Gastrocnemius medialis (tissue), 4 donors: ENCODE results near the gene BRI3. TPM values are rescaled to one million over a fixed set of nuclear protein-coding genes. Genes with fewer than 3 reads are reported as not detected.
A peak's percentile ranks its signal among the peaks of the same experiment; 100 is the strongest.

Experiments
- ATAC-seq, 2 donors: fragments of 150-250 bp; one replicate each; pipeline ENCODE4 v1.9.1; 2016
- DNase-seq, 2 donors: peaks; one replicate each; pipeline ENCODE4 v3.0.0-alpha.2; 2019
- H3K27ac ChIP-seq, 4 donors: fragments of 200-600 bp; sonication (generic); 1 replicate in 1 of 4; 2 replicates in 3 of 4; pipeline ENCODE4 v1.5.1; 2016 to 2018; ENCODE audit warnings: mild to moderate bottlenecking in 2 of 4, moderate library complexity in 1 of 4
- H3K27me3 ChIP-seq, 3 donors: fragments of 200-600 bp; sonication (generic) in 2 of 3; 1 replicate in 1 of 3; 2 replicates in 2 of 3; pipeline versions ENCODE4 v1.5.1 to v1.6.0; 2016 to 2019; ENCODE audit warnings: mild to moderate bottlenecking in 1 of 3, moderate library complexity in 1 of 3
- H3K36me3 ChIP-seq, 2 donors: fragments of 200-600 bp; sonication (generic) in 1 of 2; one replicate each; pipeline ENCODE4 v1.5.1; 2017 to 2018
- H3K4me1 ChIP-seq, 2 donors: fragments of 200-600 bp; sonication (generic) in 1 of 2; one replicate each; pipeline ENCODE4 v1.5.1; 2016 to 2017; ENCODE audit warnings: mild to moderate bottlenecking in 2 of 2
- H3K4me3 ChIP-seq, 4 donors: fragments of 200-600 bp; sonication (generic) in 3 of 4; 1 replicate in 1 of 4; 2 replicates in 3 of 4; pipeline ENCODE4 v1.5.1; 2016 to 2019; ENCODE audit warnings: mild to moderate bottlenecking in 2 of 4
- H3K9me3 ChIP-seq, 3 donors: fragments of 200-600 bp; sonication (generic) in 2 of 3; 1 replicate in 1 of 3; 2 replicates in 2 of 3; pipeline ENCODE4 v1.5.1; 2016 to 2019
- CTCF ChIP-seq, 5 experiments: fragments of 450-650 bp in 3 of 5; fragments of 200-600 bp in 2 of 5; sonication (generic) in 2 of 5; IDR thresholded peaks in 4 of 5; conservative IDR thresholded peaks in 1 of 5; 1 replicate in 4 of 5; 2 replicates in 1 of 5; pipeline ENCODE4 v1.5.1; 2016 to 2019; ENCODE audit warnings: antibody characterized with exemption in 5 of 5, mild to moderate bottlenecking in 3 of 5, moderate library complexity in 3 of 5
- POLR2A ChIP-seq, 2 donors: fragments of 450-650 bp; IDR thresholded peaks; one replicate each; pipeline ENCODE4 v1.6.1; 2017; ENCODE audit warnings: antibody characterized with exemption in 2 of 2, mild to moderate bottlenecking in 2 of 2, moderate library complexity in 2 of 2
- in situ Hi-C, 4 donors: fragments of 200-750 bp; cut with MboI; loops; one replicate each; pipeline versions ENCODE4 v1.15.0 to v1.8.0; 2017; ENCODE audit warnings: low sequenced_read_pairs in 4 of 4
- intact Hi-C: fragments of 100-400 bp; cut with DNase I; formaldehyde crosslinking; loops from one replicate; pipeline ENCODE4 v1.15.1; 2023; ENCODE audit warnings: low total_unique reads
- total RNA-seq, 4 donors: library from RNA; depleted of rRNA; stranded (reverse); fragments of >200 nt; gene quantifications; one replicate each; pipeline versions ENCODE4 v1.1.0 to v1.2.3, GENCODE V29; 2016

The BRI3 gene
- total RNA-seq, 4 donors from 2014 or later, result 60.5 to 180 (median 114) TPM

GRCh38 chr7:98321301-98321700 is 39.8 kb downstream of the BRI3 start:
- intact Hi-C loops, result no loop called here
- no peaks in the 10 kb centered on the region for H3K36me3 ChIP-seq

GRCh38 chr7:98322331-98323270 is 41.1 kb downstream of the BRI3 start:
- Histone ChIP-seq H3K27ac (peak overlapping the region in 1 of 4 donors; percentile 13), H3K4me1 (peaks cover 11% of the 10 kb centered on the region in 2 donors), H3K27me3 (peaks cover 0 to 8% (median 0%) of the 10 kb centered on the region in 3 donors), H3K4me3 (peak overlapping the region in 1 of 4 donors; percentile 25), H3K36me3 (no peaks in the 10 kb centered on the region), H3K9me3 (no peaks in the 10 kb centered on the region)
- TF ChIP-seq POLR2A (IDR thresholded peaks at IDR 0.05) (no peak), CTCF (IDR thresholded peaks at IDR 0.05 in 4 of 5, conservative IDR thresholded peaks at IDR 0.05 in 1 of 5) (no peak)
- intact Hi-C loops, result no loop called here
- DNase-seq, result no peak
- peak in 1 of 2 donors; percentile 31 for ATAC-seq
- in situ Hi-C loops, result no loop called here

More at GRCh38 chr7:98321301-98321700, 39.8 kb downstream of the BRI3 start:
- Histone ChIP-seq H3K27ac (no peak overlapping the region), H3K27me3 (peaks cover 0 to 8% (median 0%) of the 10 kb centered on the region in 3 donors), H3K4me3 (no peak overlapping the region), H3K4me1 (peaks cover 11% of the 10 kb centered on the region in 2 donors), H3K9me3 (no peaks in the 10 kb centered on the region)
- DNase-seq (no peak), ATAC-seq (no peak)
- in situ Hi-C loops, result no loop called here
- no peak for TF ChIP-seq POLR2A (IDR thresholded peaks at IDR 0.05)
- TF ChIP-seq CTCF (IDR thresholded peaks at IDR 0.05 in 4 of 5, conservative IDR thresholded peaks at IDR 0.05 in 1 of 5), result no peak

GRCh38 chr7:98323597-98324322 is 42.3 kb downstream of the BRI3 start:
- in situ Hi-C loops, result no loop called here

DNA sequence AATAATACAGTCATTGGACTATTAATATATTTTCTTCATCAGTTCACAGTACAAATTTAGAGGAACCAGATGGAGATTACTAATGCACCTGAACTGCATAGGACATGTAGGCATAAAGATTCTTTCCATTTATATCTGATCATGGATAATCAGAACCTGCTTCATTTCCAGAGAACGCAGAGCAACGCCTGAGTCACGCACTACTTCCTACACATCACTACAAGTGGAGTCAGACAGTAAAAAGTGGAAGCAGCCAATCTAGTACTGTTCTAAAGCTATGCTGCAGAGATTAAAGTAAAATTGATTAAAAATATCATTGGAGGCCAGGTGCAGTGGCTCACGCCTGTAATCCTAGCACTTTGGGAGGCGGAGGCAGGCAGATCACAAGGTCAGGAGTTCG is 43.3 kb downstream of the BRI3 start:
- Histone ChIP-seq H3K27ac (no peak overlapping the region), H3K9me3 (no peaks in the 10 kb centered on the region), H3K36me3 (no peaks in the 10 kb centered on the region), H3K4me1 (peaks cover 11% of the 10 kb centered on the region in 2 donors), H3K27me3 (peaks cover 0 to 8% (median 0%) of the 10 kb centered on the region in 3 donors), H3K4me3 (no peak overlapping the region)
- TF ChIP-seq CTCF (IDR thresholded peaks at IDR 0.05 in 4 of 5, conservative IDR thresholded peaks at IDR 0.05 in 1 of 5), result no peak
- no peak for TF ChIP-seq POLR2A (IDR thresholded peaks at IDR 0.05)
- DNase-seq (no peak), ATAC-seq (no peak)
- in situ Hi-C loops, result no loop called here
- intact Hi-C loops, result no loop called here

More at GRCh38 chr7:98323597-98324322, 42.3 kb downstream of the BRI3 start:
- Histone ChIP-seq H3K27ac (peak overlapping the region in 1 of 4 donors; percentile 13), H3K9me3 (no peaks in the 10 kb centered on the region), H3K4me3 (peak overlapping the region in 2 of 4 donors; percentile 9 to 25), H3K27me3 (peaks cover 0 to 8% (median 0%) of the 10 kb centered on the region in 3 donors), H3K36me3 (no peaks in the 10 kb centered on the region), H3K4me1 (peaks cover 11% of the 10 kb centered on the region in 2 donors)
- peak in 1 of 2 donors; percentile 12 for ATAC-seq
- intact Hi-C loops, result no loop called here
- DNase-seq, result no peak
- TF ChIP-seq CTCF (IDR thresholded peaks at IDR 0.05 in 4 of 5, conservative IDR thresholded peaks at IDR 0.05 in 1 of 5) (no peak), POLR2A (IDR thresholded peaks at IDR 0.05) (no peak)
